ENCODE data around the gene MUL1. TPM values are rescaled to one million over a fixed set of nuclear protein-coding genes. Genes with fewer than 3 reads are reported as not detected.
A peak's percentile ranks its signal among the peaks of the same experiment; 100 is the strongest.
"Not testable (repeated sequence)": the region's sequence is repeated elsewhere in the genome, so short reads cannot be mapped to it uniquely, and the experiment has no call there.

MUL1 gene
- total RNA-seq, 1 donor from 2014 or later = 41.0 TPM

- no peak for DNase-seq
Observed at GRCh38 chr1:20511518-20512428, 3.8 kb upstream of the MUL1 start.

- DNase-seq = no peak
Observed at GRCh38 chr1:20508411-20508771, 440 bp upstream of the MUL1 start.

GRCh38 chr1:20507248-20507563 is 745 bp downstream of the MUL1 start:
- DNase-seq = no peak

- no peak for DNase-seq
Observed at GRCh38 chr1:20505488-20505887, 2.5 kb downstream of the MUL1 start.

- no peak for DNase-seq
Observed at GRCh38 chr1:20500716-20501115, 7.2 kb downstream of the MUL1 start.

- no peak for DNase-seq
Observed at GRCh38 chr1:20499718-20500117, 8.2 kb downstream of the MUL1 start.

GRCh38 chr1:20499105-20499504 is 8.8 kb downstream of the MUL1 start:
- DNase-seq = no peak

GRCh38 chr1:20498116-20498515 is 9.8 kb downstream of the MUL1 start:
- DNase-seq = no peak

GRCh38 chr1:20497506-20497905 is 10.4 kb downstream of the MUL1 start:
- no peak for DNase-seq

- not testable (repeated sequence) for DNase-seq
Observed at GRCh38 chr1:20496725-20497383, 11.1 kb downstream of the MUL1 start.

GRCh38 chr1:20496241-20496661 is 11.7 kb downstream of the MUL1 start:
- DNase-seq = peak; percentile 19

- DNase-seq = no peak
Observed at GRCh38 chr1:20495661-20496060, 12.3 kb downstream of the MUL1 start.

GRCh38 chr1:20494609-20495311 is 13.2 kb downstream of the MUL1 start:
- DNase-seq = peak; percentile 87

GRCh38 chr1:20493839-20494608 is 13.9 kb downstream of the MUL1 start:
- peak; percentile 97 for DNase-seq

- no peak for DNase-seq
Observed at GRCh38 chr1:20493309-20493708, 14.6 kb downstream of the MUL1 start.

- no peak for DNase-seq
Observed at GRCh38 chr1:20492751-20493150, 15.2 kb downstream of the MUL1 start.

- no peak for DNase-seq
Observed at GRCh38 chr1:20491866-20492265, 16.1 kb downstream of the MUL1 start.

GRCh38 chr1:20491178-20491577 is 16.8 kb downstream of the MUL1 start:
- no peak for DNase-seq

GRCh38 chr1:20487236-20487590 is 20.7 kb downstream of the MUL1 start:
- no peak for DNase-seq

- DNase-seq = peak; percentile 40
Observed at GRCh38 chr1:20486457-20487235, 21.3 kb downstream of the MUL1 start.

GRCh38 chr1:20485527-20486456 is 22.2 kb downstream of the MUL1 start, which contains the start of gene CAMK2N1:
Gene CAMK2N1 (minus strand): TSS chr1:20486210. CDS start chr1:20485379, 831 bp downstream.
- peak; percentile 61 for DNase-seq

All from dermis blood vessel endothelial cell (primary cell).